ENCODE results near the gene SYTL2.

SYTL2 gene

DNA sequence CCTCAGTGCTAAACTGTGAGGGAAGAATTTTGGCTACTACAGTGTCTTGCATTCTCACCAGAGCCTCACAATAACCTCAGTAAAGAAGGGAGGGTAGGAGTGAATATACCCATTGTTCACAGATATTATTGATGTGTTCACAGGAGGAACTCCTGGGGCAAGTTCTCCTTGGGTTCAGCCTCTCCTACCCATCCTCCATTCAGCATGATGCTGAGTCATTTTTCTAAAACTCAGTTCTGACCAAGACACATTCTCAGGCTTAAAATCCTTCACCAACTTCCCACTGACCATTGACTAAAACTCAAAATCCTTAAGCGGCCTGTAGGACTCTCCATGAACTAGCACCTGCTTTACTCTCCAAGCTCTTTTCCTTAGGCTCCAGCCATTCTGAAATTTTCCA is 48.7 kb downstream of the SYTL2 start:
- no peak overlapping the region for H3K4me3 ChIP-seq (ENCODE audit: low read depth, low read length)
- no peak for DNase-seq (ENCODE audit: low read depth)
- TF ChIP-seq, protein P1, sequence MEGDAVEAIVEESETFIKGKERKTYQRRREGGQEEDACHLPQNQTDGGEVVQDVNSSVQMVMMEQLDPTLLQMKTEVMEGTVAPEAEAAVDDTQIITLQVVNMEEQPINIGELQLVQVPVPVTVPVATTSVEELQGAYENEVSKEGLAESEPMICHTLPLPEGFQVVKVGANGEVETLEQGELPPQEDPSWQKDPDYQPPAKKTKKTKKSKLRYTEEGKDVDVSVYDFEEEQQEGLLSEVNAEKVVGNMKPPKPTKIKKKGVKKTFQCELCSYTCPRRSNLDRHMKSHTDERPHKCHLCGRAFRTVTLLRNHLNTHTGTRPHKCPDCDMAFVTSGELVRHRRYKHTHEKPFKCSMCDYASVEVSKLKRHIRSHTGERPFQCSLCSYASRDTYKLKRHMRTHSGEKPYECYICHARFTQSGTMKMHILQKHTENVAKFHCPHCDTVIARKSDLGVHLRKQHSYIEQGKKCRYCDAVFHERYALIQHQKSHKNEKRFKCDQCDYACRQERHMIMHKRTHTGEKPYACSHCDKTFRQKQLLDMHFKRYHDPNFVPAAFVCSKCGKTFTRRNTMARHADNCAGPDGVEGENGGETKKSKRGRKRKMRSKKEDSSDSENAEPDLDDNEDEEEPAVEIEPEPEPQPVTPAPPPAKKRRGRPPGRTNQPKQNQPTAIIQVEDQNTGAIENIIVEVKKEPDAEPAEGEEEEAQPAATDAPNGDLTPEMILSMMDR (IDR thresholded peaks at IDR 0.05; ENCODE audit: control insufficient read depth, extremely low read depth, insufficient read depth): no peak

DNA sequence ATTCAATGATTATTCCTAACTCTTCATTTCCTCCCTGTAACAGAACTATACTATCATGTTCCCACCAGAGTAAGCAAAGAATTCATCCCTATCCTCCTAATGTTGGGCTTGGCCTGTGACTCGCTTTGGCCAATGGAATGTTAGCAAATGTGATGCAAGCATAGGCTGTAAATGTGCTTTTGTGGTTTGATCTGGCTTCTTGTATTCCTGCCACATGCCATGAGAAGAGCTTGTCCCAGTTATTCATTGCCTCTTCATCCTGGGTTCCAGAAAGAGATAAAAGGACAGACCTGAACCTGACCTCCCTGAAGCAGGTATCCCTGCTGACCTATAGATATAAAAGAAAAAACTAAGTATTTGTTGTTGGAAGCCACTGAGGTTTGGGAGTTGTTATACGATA is 51.0 kb downstream of the SYTL2 start:
- H3K4me3 ChIP-seq (ENCODE audit: low read depth, low read length): no peak overlapping the region
- TF ChIP-seq, protein P1 (IDR thresholded peaks at IDR 0.05; ENCODE audit: control insufficient read depth, extremely low read depth, insufficient read depth): no peak
- DNase-seq (ENCODE audit: low read depth): no peak

DNA sequence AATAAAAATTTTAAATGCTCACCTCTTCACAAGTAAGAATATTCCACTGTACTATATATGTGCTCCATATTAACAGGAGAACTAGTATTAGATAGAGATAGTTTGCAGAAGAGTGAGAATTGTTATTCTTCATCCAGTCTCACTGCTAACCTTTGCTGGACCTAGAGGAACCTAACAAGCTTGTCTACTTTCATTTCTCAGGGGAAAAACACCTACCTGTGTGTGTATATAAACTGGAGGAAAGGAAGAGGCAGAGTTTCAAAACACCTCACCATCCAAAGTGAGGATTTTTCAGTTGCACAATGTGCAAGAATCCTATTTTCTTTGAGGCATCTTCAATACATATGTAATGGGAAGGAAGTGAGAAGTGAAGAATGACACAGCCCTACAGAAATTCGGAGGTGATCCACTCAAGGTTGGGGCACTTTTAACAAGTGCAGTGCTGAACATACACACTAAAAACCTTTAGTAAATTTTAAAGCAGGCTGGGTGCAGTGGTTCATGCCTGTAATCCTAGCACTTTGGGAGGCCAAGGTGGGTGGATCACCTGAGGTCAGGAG is 52.4 kb downstream of the SYTL2 start:
- DNase-seq (ENCODE audit: low read depth): no peak
- TF ChIP-seq, protein P1 (IDR thresholded peaks at IDR 0.05; ENCODE audit: control insufficient read depth, extremely low read depth, insufficient read depth): no peak
- H3K4me3 ChIP-seq (ENCODE audit: low read depth, low read length): no peak overlapping the region

DNA sequence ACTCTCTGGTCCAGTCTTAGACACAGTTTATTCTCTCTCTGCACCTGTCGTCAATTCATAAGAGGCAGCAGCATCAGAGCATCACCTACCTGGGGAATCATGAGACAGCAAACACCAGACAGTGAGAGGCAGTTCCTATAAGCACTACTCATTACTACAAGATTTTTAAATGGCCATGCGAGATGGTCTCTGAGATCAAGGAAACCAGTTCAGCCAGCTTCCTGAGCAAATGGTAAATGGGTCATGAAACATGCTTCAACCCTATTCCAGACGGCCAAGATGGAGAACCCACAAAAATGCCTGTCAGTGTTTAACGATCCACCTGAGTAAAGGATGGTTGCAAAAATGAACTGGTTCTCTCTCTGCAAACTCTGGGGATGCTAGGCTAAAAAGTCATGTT is 52.9 kb downstream of the SYTL2 start:
- H3K4me3 ChIP-seq (ENCODE audit: low read depth, low read length): no peak overlapping the region
- no peak for DNase-seq (ENCODE audit: low read depth)
- TF ChIP-seq, protein P1 (IDR thresholded peaks at IDR 0.05; ENCODE audit: control insufficient read depth, extremely low read depth, insufficient read depth): no peak

DNA sequence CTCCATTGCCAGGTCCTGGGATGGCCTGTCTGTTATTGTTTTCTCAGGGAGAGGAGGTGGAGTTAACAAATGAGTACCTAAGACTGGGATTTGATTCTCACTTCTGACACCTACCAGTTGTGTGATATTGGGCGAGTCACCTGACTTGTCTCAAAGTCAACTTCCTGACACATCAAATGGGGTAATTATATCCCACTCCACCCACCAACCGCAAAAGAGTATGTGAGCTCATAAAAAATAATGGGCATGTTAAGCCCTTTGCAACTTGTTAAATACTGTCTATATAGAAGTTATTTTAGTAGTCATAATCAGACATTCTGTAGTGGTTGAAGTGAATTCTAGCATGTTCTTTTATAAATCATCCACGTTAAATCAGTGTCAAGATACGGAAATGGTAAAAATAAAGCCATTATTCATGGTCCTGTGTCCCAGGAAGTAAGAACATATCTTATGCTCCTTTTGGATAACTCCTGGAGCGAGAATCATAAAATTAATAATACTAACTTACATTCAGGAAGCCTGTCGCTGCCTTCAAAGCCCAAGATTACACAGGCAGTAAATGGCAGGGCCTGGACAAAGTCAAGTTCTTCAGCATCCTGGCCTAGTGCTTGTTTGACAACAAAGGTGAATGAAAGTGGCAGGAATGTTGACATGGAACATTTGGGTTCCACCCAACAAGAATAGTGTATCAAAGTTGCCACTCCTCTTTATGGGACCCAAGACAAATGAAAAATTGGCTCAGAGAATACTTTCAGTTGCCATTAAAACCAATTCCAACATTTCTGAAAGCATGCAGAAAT is 54.3 kb downstream of the SYTL2 start:
- peak; percentile 94 for DNase-seq (ENCODE audit: low read depth)
- TF ChIP-seq, protein P1 (IDR thresholded peaks at IDR 0.05; ENCODE audit: control insufficient read depth, extremely low read depth, insufficient read depth): no peak
- H3K4me3 ChIP-seq (ENCODE audit: low read depth, low read length): no peak overlapping the region

DNA sequence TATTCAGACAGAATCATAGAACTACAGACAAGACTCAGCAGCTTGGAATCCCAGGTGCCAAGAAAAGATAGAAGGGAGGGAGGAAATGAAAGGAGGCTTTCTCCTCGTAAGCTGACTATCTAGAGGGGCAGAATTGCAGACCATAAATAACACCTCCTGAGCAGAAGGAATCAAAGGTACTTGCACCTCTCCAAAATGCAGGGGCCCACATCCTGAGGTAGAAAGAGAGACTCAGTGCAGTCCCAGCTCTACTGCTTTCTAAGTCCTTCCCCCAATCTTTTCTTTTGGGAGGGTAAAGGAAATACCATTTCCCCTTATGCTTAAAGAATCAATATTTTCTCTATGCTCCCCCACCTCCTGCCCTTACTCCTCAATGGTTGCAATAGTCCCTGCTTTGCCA is 55.2 kb downstream of the SYTL2 start:
- DNase-seq (ENCODE audit: low read depth): no peak
- no peak overlapping the region for H3K4me3 ChIP-seq (ENCODE audit: low read depth, low read length)
- TF ChIP-seq, protein P1 (IDR thresholded peaks at IDR 0.05; ENCODE audit: control insufficient read depth, extremely low read depth, insufficient read depth): no peak

Measured in LNCaP clone FGC (cell line).